GM12891 (cell line): ENCODE results near the gene WSCD1.

Experiments used
- DNase-seq: peaks from one replicate; pipeline ENCODE4 v3.0.0; 2011; ENCODE audit warnings: low spot score; ENCODE audit not compliant: insufficient read length
- FAIRE-seq: peaks from 2 replicates; lab custom pipeline; 2011; peaks lifted over from hg19 to GRCh38; lab: Jason Lieb, UNC
- PAX5 ChIP-seq: IDR thresholded peaks from 2 replicates; pipeline ENCODE4 v1.6.1; 2011; ENCODE audit warnings: low read length, moderate library complexity, mild to moderate bottlenecking; ENCODE audit not compliant: insufficient read depth, severe bottlenecking
- POLR2A ChIP-seq: IDR thresholded peaks from 2 replicates; pipeline ENCODE4 v1.6.1; 2011; ENCODE audit warnings: low read depth, low read length, control low read depth
- POLR2AphosphoS5 ChIP-seq: IDR thresholded peaks from 2 replicates; pipeline ENCODE4 v1.6.1; 2011; ENCODE audit warnings: low read depth, low read length, control low read depth
- POU2F2 ChIP-seq: IDR thresholded peaks from 2 replicates; pipeline ENCODE4 v1.6.1; 2011; ENCODE audit warnings: low read depth, mild to moderate bottlenecking, control low read depth, low read length, moderate library complexity
- SPI1 ChIP-seq: IDR thresholded peaks from 2 replicates; pipeline ENCODE4 v1.6.1; 2011; ENCODE audit warnings: low read depth, low read length, control low read depth
- TAF1 ChIP-seq: IDR thresholded peaks from 2 replicates; pipeline ENCODE4 v1.6.1; 2011; ENCODE audit warnings: low read depth, low read length, control low read depth

Gene WSCD1

GRCh38 chr17:6172642-6173330 is 102.6 kb downstream of the WSCD1 start:
- DNase-seq (no peak), FAIRE-seq (no peak)
- TF ChIP-seq POU2F2 (no peak), POLR2AphosphoS5 (no peak), SPI1 (no peak), POLR2A (no peak), TAF1 (no peak), PAX5 (no peak)

GRCh38 chr17:6173653-6174052 is 103.5 kb downstream of the WSCD1 start:
- no peak for DNase-seq
- FAIRE-seq, result no peak
- TF ChIP-seq PAX5 (no peak), SPI1 (no peak), TAF1 (no peak), POU2F2 (no peak), POLR2A (no peak), POLR2AphosphoS5 (no peak)
